Fibroblast of lung (primary cell): ENCODE measurements around the gene SF1. TPM values are rescaled to one million over a fixed set of nuclear protein-coding genes. Genes with fewer than 3 reads are reported as not detected.

Experiments
- DNase-seq, 2 donors: peaks; one replicate each; pipeline versions ENCODE4 v3.0.0 to v3.0.0-alpha.2; 2010; ENCODE audit warnings: low read depth in 2 of 2
- H2AFZ ChIP-seq: 2 replicates; pipeline ENCODE4 v1.5.1; 2012; ENCODE audit warnings: low read length, control low read depth, inconsistent platforms
- H3K27ac ChIP-seq: 2 replicates; pipeline ENCODE4 v1.5.1; 2011; ENCODE audit warnings: low read length, control low read depth; ENCODE audit not compliant: insufficient read depth
- H3K27me3 ChIP-seq: 2 replicates; pipeline ENCODE4 v1.5.1; 2011; ENCODE audit warnings: mild to moderate bottlenecking, low read length; ENCODE audit not compliant: control insufficient read depth, insufficient read depth
- H3K36me3 ChIP-seq: 2 replicates; pipeline ENCODE4 v1.5.1; 2011; ENCODE audit warnings: low read length; ENCODE audit not compliant: control insufficient read depth, insufficient read depth
- H3K4me1 ChIP-seq: 2 replicates; pipeline ENCODE4 v1.5.1; 2011; ENCODE audit warnings: low read length; ENCODE audit not compliant: control insufficient read depth, insufficient read depth; ENCODE audit errors: extremely low read depth
- H3K4me2 ChIP-seq: 2 replicates; pipeline ENCODE4 v1.5.1; 2011; ENCODE audit warnings: low read length, control low read depth; ENCODE audit not compliant: insufficient read depth; ENCODE audit errors: extremely low read depth
- H3K4me3 ChIP-seq, 4 experiments: fragments of 200-600 bp in 1 of 4; sonication (generic) in 1 of 4; replicated peaks in 1 of 4; 2 replicates each; pipeline ENCODE4 v1.5.1; 2011 to 2016; ENCODE audit warnings: low read length in 4 of 4, low read depth in 3 of 4, mild to moderate bottlenecking in 3 of 4, control low read depth in 2 of 4, inconsistent platforms in 1 of 4, mixed read lengths in 1 of 4; ENCODE audit not compliant: insufficient read depth in 1 of 4; ENCODE audit errors: control extremely low read depth in 1 of 4
- H3K79me2 ChIP-seq: 2 replicates; pipeline ENCODE4 v1.5.1; 2012; ENCODE audit warnings: mild to moderate bottlenecking, low read length, inconsistent platforms; ENCODE audit not compliant: control insufficient read depth, insufficient read depth
- H3K9ac ChIP-seq: 2 replicates; pipeline ENCODE4 v1.5.1; 2011; ENCODE audit warnings: mild to moderate bottlenecking, low read length, control low read depth; ENCODE audit not compliant: insufficient read depth
- H3K9me3 ChIP-seq: 2 replicates; pipeline ENCODE4 v1.5.1; 2012; ENCODE audit warnings: low read depth, low read length; ENCODE audit not compliant: control insufficient read depth, insufficient read depth
- H4K20me1 ChIP-seq: 2 replicates; pipeline ENCODE4 v1.5.1; 2011; ENCODE audit warnings: low read length; ENCODE audit not compliant: control insufficient read depth, insufficient read depth; ENCODE audit errors: extremely low read depth
- CTCF ChIP-seq, 2 donors: IDR thresholded peaks in 1 of 2; conservative IDR thresholded peaks in 1 of 2; 1 replicate in 1 of 2; 2 replicates in 1 of 2; pipeline ENCODE4 v1.5.1; 2011 to 2012; ENCODE audit warnings: low read length in 2 of 2, control low read depth in 1 of 2, inconsistent platforms in 1 of 2, low read depth in 1 of 2, mild to moderate bottlenecking in 1 of 2
- EZH2 ChIP-seq: IDR thresholded peaks from 2 replicates; pipeline ENCODE4 v1.5.1; 2012; ENCODE audit warnings: low read length, control low read depth, mild to moderate bottlenecking; ENCODE audit errors: missing control alignments
- polyA plus RNA-seq, 2 donors: library from polyadenylated mRNA; depleted of rRNA in 1 of 2; stranded (reverse) in 1 of 2; unstranded in 1 of 2; fragments of >200 nt; gene quantifications; 2 replicates each; pipeline ENCODE4 v1.2.1, GENCODE V29; 2011 to 2012; ENCODE audit warnings: missing spikeins in 1 of 2
- total RNA-seq: library from RNA; depleted of rRNA; stranded (reverse); fragments of >200 nt; gene quantifications from 2 replicates; pipeline ENCODE4 v1.2.1, GENCODE V29; 2014

Gene SF1
- total and polyA plus RNA-seq, 2 donors (not counting 1 experiment from before 2014, with no cell fraction given) = 78.9 to 105 TPM

GRCh38 chr11:64796757-64797541 lies 18.6 kb upstream of the SF1 start:
- no peaks in the 10 kb centered on the region for H3K27me3 ChIP-seq
- H3K4me1 ChIP-seq = no peaks in the 10 kb centered on the region
- no peak for DNase-seq
- H2AFZ ChIP-seq = no peak overlapping the region
- H3K36me3 ChIP-seq = peaks cover 4% of the 10 kb centered on the region
- no peaks in the 10 kb centered on the region for H3K79me2 ChIP-seq
- no peak overlapping the region for H3K9ac ChIP-seq
- H3K4me3 ChIP-seq = no peak overlapping the region
- no peak for TF ChIP-seq EZH2
- TF ChIP-seq CTCF (conservative IDR thresholded peaks at IDR 0.05 in 1 of 2, IDR thresholded peaks at IDR 0.05 in 1 of 2; ENCODE audit: low read depth in 1 of 2, low read length in 2 of 2) = no peak
- no peak overlapping the region for H3K27ac ChIP-seq
- H3K4me2 ChIP-seq = no peak overlapping the region
- no peaks in the 10 kb centered on the region for H3K9me3 ChIP-seq
- no peaks in the 10 kb centered on the region for H4K20me1 ChIP-seq

- peaks cover 4% of the 10 kb centered on the region for H3K36me3 ChIP-seq
- no peaks in the 10 kb centered on the region for H3K9me3 ChIP-seq
- no peak overlapping the region for H2AFZ ChIP-seq
- DNase-seq = no peak
- H3K9ac ChIP-seq = no peak overlapping the region
- no peak overlapping the region for H3K4me3 ChIP-seq
- no peaks in the 10 kb centered on the region for H3K4me1 ChIP-seq
- no peaks in the 10 kb centered on the region for H3K27me3 ChIP-seq
- no peaks in the 10 kb centered on the region for H4K20me1 ChIP-seq
- TF ChIP-seq EZH2 (no peak), CTCF (conservative IDR thresholded peaks at IDR 0.05 in 1 of 2, IDR thresholded peaks at IDR 0.05 in 1 of 2; ENCODE audit: low read depth in 1 of 2, low read length in 2 of 2) (no peak)
- no peak overlapping the region for H3K27ac ChIP-seq
- no peaks in the 10 kb centered on the region for H3K79me2 ChIP-seq
- H3K4me2 ChIP-seq = no peak overlapping the region
These were observed 17.9 kb upstream of the SF1 start for GRCh38 chr11:64796047-64796756.

- peaks cover 4% of the 10 kb centered on the region for H3K36me3 ChIP-seq
- no peak for DNase-seq
- H3K4me1 ChIP-seq = no peaks in the 10 kb centered on the region
- H3K27ac ChIP-seq = no peak overlapping the region
- H3K4me2 ChIP-seq = no peak overlapping the region
- H4K20me1 ChIP-seq = no peaks in the 10 kb centered on the region
- H3K9ac ChIP-seq = no peak overlapping the region
- no peak overlapping the region for H2AFZ ChIP-seq
- TF ChIP-seq CTCF (conservative IDR thresholded peaks at IDR 0.05 in 1 of 2, IDR thresholded peaks at IDR 0.05 in 1 of 2; ENCODE audit: low read depth in 1 of 2, low read length in 2 of 2) (no peak), EZH2 (no peak)
- H3K9me3 ChIP-seq = no peaks in the 10 kb centered on the region
- H3K79me2 ChIP-seq = no peaks in the 10 kb centered on the region
- no peak overlapping the region for H3K4me3 ChIP-seq
- H3K27me3 ChIP-seq = no peaks in the 10 kb centered on the region
These were observed 16.2 kb upstream of the SF1 start for GRCh38 chr11:64794526-64794925.
